AG09319 (cell line): ENCODE results near the gene GABBR2.

Experiments used
- DNase-seq: peaks from one replicate; pipeline ENCODE4 v3.0.0-alpha.2; 2010; ENCODE audit warnings: low read depth; ENCODE audit errors: extremely low read depth
- CTCF ChIP-seq: IDR thresholded peaks from 2 replicates; pipeline ENCODE4 v1.5.1; 2011; ENCODE audit warnings: low read depth, mild to moderate bottlenecking, inconsistent platforms, low read length, moderate library complexity

GABBR2 gene

GRCh38 chr9:98539954-98540353 is 168.8 kb downstream of the GABBR2 start:
- TF ChIP-seq CTCF = no peak
- no peak for DNase-seq

- no peak for TF ChIP-seq CTCF
- no peak for DNase-seq
Measured at GRCh38 chr9:98538626-98539031, 170.1 kb downstream of the GABBR2 start.

- no peak for DNase-seq
- TF ChIP-seq CTCF = no peak
Measured at GRCh38 chr9:98538203-98538602, 170.5 kb downstream of the GABBR2 start.

- no peak for DNase-seq
- TF ChIP-seq CTCF = no peak
Measured at GRCh38 chr9:98536542-98537173, 172.1 kb downstream of the GABBR2 start.

- no peak for TF ChIP-seq CTCF
- no peak for DNase-seq
Measured at GRCh38 chr9:98533866-98534265, 174.9 kb downstream of the GABBR2 start.

- TF ChIP-seq CTCF = no peak
- no peak for DNase-seq
Measured at GRCh38 chr9:98533132-98533531, 175.6 kb downstream of the GABBR2 start.

- TF ChIP-seq CTCF = no peak
- DNase-seq = no peak
Measured at GRCh38 chr9:98532574-98532973, 176.2 kb downstream of the GABBR2 start.
